H1 (cell line): ENCODE measurements around the gene SLC43A2. TPM values are rescaled to one million over a fixed set of nuclear protein-coding genes. Genes with fewer than 3 reads are reported as not detected.
A peak's percentile ranks its signal among the peaks of the same experiment; 100 is the strongest.
"Not testable (repeated sequence)": the region's sequence is repeated elsewhere in the genome, so short reads cannot be mapped to it uniquely, and the experiment has no call there.

Experiments used
- CTCF ChIA-PET: fragments of 300-600 bp; sonication (Branson Sonifier 250); formaldehyde crosslinking; loops from one replicate; lab custom pipeline; 2021; ENCODE audit not compliant: partially characterized antibody; lab: Charles Lee
- POLR2A ChIA-PET: fragments of 300-600 bp; sonication (Branson Sonifier 250); formaldehyde crosslinking; loops from one replicate; lab custom pipeline; 2021; ENCODE audit warnings: inconsistent platforms; ENCODE audit not compliant: partially characterized antibody; lab: Charles Lee
- DNase-seq, 2 experiments: peaks; one replicate each; pipeline versions ENCODE4 v3.0.0 to v3.0.0-alpha.2; 2010 to 2022; ENCODE audit warnings: low spot score in 2 of 2, low read depth in 1 of 2, mixed read lengths in 1 of 2
- FAIRE-seq: peaks from 2 replicates; lab custom pipeline; 2011; peaks lifted over from hg19 to GRCh38; lab: Jason Lieb, UNC
- H2AFZ ChIP-seq: 2 replicates; pipeline ENCODE4 v1.8.1; 2012; ENCODE audit warnings: low read length, inconsistent platforms
- H2AK5ac ChIP-seq: 2 replicates; pipeline ENCODE4 v1.6.1; 2013; ENCODE audit warnings: low read depth, low read length
- H2BK120ac ChIP-seq: replicated peaks from 2 replicates; pipeline ENCODE3; 2013; ENCODE audit warnings: low read depth, low read length, inconsistent platforms
- H2BK12ac ChIP-seq: 2 replicates; pipeline ENCODE4 v1.6.1; 2013; ENCODE audit warnings: low read depth, low read length
- H2BK15ac ChIP-seq: 2 replicates; pipeline ENCODE4 v1.6.1; 2013; ENCODE audit warnings: low read length
- H2BK20ac ChIP-seq: 2 replicates; pipeline ENCODE4 v1.6.1; 2013; ENCODE audit warnings: low read length
- H2BK5ac ChIP-seq: 2 replicates; pipeline ENCODE4 v1.6.1; 2013; ENCODE audit warnings: low read depth, low read length
- H3K14ac ChIP-seq: 2 replicates; pipeline ENCODE4 v1.6.1; 2013; ENCODE audit warnings: inconsistent platforms; ENCODE audit not compliant: insufficient read length
- H3K18ac ChIP-seq: 2 replicates; pipeline ENCODE4 v1.6.1; 2013; ENCODE audit warnings: low read length; ENCODE audit errors: extremely low read depth
- H3K23ac ChIP-seq: 2 replicates; pipeline ENCODE4 v1.6.1; 2013; ENCODE audit warnings: inconsistent platforms; ENCODE audit not compliant: insufficient read length
- H3K23me2 ChIP-seq: 2 replicates; pipeline ENCODE4 v1.6.1; 2013; ENCODE audit warnings: low read depth, low read length
- H3K27ac ChIP-seq: 2 replicates; pipeline ENCODE4 v1.6.1; 2011; ENCODE audit warnings: low read depth, low read length, inconsistent platforms
- H3K27me3 ChIP-seq, 4 experiments: replicated peaks in 1 of 4; 1 replicate in 1 of 4; 2 replicates in 3 of 4; pipeline versions ENCODE4 v1.6.1 to v1.8.1; 2011 to 2013; ENCODE audit warnings: low read length in 3 of 4, mild to moderate bottlenecking in 3 of 4, inconsistent platforms in 2 of 4, mixed read lengths in 2 of 4, moderate library complexity in 1 of 4; ENCODE audit not compliant: control insufficient read depth in 3 of 4, insufficient read depth in 3 of 4; ENCODE audit errors: extremely low read depth in 1 of 4
- H3K36me3 ChIP-seq, 4 experiments: 2 replicates each; pipeline versions ENCODE4 v1.6.1 to v1.8.1; 2011 to 2013; ENCODE audit warnings: mild to moderate bottlenecking in 4 of 4, low read length in 3 of 4, moderate library complexity in 2 of 4, control low read depth in 1 of 4, inconsistent platforms in 1 of 4; ENCODE audit not compliant: insufficient read depth in 4 of 4, control insufficient read depth in 2 of 4
- H3K4ac ChIP-seq: replicated peaks from 2 replicates; pipeline ENCODE3; 2013; ENCODE audit warnings: low read length, low read depth, mixed read lengths, inconsistent platforms; ENCODE audit not compliant: insufficient read length
- H3K4me1 ChIP-seq, 4 experiments: replicated peaks in 1 of 4; 1 replicate in 1 of 4; 2 replicates in 3 of 4; pipeline versions ENCODE4 v1.6.1 to v1.8.1; 2011 to 2013; ENCODE audit warnings: low read length in 3 of 4, inconsistent platforms in 2 of 4, mixed read lengths in 1 of 4; ENCODE audit not compliant: insufficient read depth in 4 of 4, control insufficient read depth in 3 of 4
- H3K4me2 ChIP-seq, 2 experiments: 2 replicates each; pipeline versions ENCODE4 v1.6.1 to v1.8.1; 2011 to 2013; ENCODE audit warnings: low read depth in 2 of 2, low read length in 2 of 2, control low read depth in 1 of 2, inconsistent platforms in 1 of 2, mild to moderate bottlenecking in 1 of 2; ENCODE audit not compliant: insufficient read depth in 1 of 2
- H3K4me3 ChIP-seq, 4 experiments: fragments of 200-600, 300-600 bp in 1 of 4; sonication (generic), shearing (Covaris generic), sonication (Bioruptor Twin) in 1 of 4; 2 replicates each; pipeline versions ENCODE4 v1.5.1 to v1.8.1; 2011 to 2016; ENCODE audit warnings: low read length in 4 of 4, low read depth in 3 of 4, control low read depth in 2 of 4, inconsistent platforms in 2 of 4, mild to moderate bottlenecking in 2 of 4, mixed read lengths in 1 of 4, moderate library complexity in 1 of 4; ENCODE audit not compliant: insufficient read depth in 2 of 4; ENCODE audit errors: extremely low read depth in 1 of 4
- H3K56ac ChIP-seq: replicated peaks from 2 replicates; pipeline ENCODE3; 2013; ENCODE audit warnings: low read depth, mild to moderate bottlenecking, mixed read lengths, low read length, inconsistent platforms; ENCODE audit not compliant: insufficient read length
- H3K79me1 ChIP-seq: 2 replicates; pipeline ENCODE4 v1.6.1; 2013; ENCODE audit warnings: low read depth, low read length, control low read depth
- H3K79me2 ChIP-seq, 2 experiments: 2 replicates each; pipeline versions ENCODE4 v1.6.1 to v1.8.1; 2012 to 2013; ENCODE audit warnings: low read length in 2 of 2, mild to moderate bottlenecking in 2 of 2, inconsistent platforms in 1 of 2; ENCODE audit not compliant: insufficient read depth in 2 of 2, control insufficient read depth in 1 of 2
- H3K9ac ChIP-seq, 4 experiments: replicated peaks in 1 of 4; 1 replicate in 1 of 4; 2 replicates in 3 of 4; pipeline versions ENCODE4 v1.6.1 to v1.8.1; 2011 to 2013; ENCODE audit warnings: low read depth in 3 of 4, low read length in 3 of 4, control low read depth in 2 of 4, mild to moderate bottlenecking in 2 of 4, moderate library complexity in 2 of 4, inconsistent platforms in 1 of 4; ENCODE audit errors: extremely low read depth in 1 of 4
- H3K9me3 ChIP-seq, 2 experiments: 2 replicates each; pipeline versions ENCODE4 v1.6.1 to v1.8.1; 2012 to 2013; ENCODE audit warnings: mild to moderate bottlenecking in 2 of 2, moderate library complexity in 2 of 2, control low read depth in 1 of 2, inconsistent platforms in 1 of 2, low read depth in 1 of 2, low read length in 1 of 2, mixed read lengths in 1 of 2; ENCODE audit not compliant: insufficient read depth in 2 of 2
- H4K20me1 ChIP-seq, 2 experiments: replicated peaks in 1 of 2; 2 replicates each; pipeline versions ENCODE3 to v1.8.1; 2011 to 2013; ENCODE audit warnings: inconsistent platforms in 2 of 2, low read length in 2 of 2, mild to moderate bottlenecking in 1 of 2; ENCODE audit not compliant: insufficient read depth in 2 of 2, control insufficient read depth in 1 of 2
- H4K5ac ChIP-seq: 2 replicates; pipeline ENCODE4 v1.6.1; 2013; ENCODE audit warnings: low read length, low read depth, mixed read lengths, inconsistent platforms; ENCODE audit not compliant: insufficient read length
- H4K8ac ChIP-seq: 2 replicates; pipeline ENCODE4 v1.8.0; 2013; ENCODE audit warnings: mild to moderate bottlenecking, moderate library complexity, low read length, inconsistent platforms; ENCODE audit not compliant: insufficient read depth; ENCODE audit errors: extremely low read depth
- H4K91ac ChIP-seq: replicated peaks from 2 replicates; pipeline ENCODE3; 2013; ENCODE audit warnings: low read length, mixed read lengths, inconsistent platforms; ENCODE audit not compliant: insufficient read length
- CBX5 ChIP-seq: fragments of 300-800, 300-1000 bp; sonication (generic); IDR thresholded peaks from 2 replicates; pipeline ENCODE4 v1.7.1; 2016; ENCODE audit warnings: antibody characterized with exemption, low read length, low read depth
- CHD2 ChIP-seq: IDR thresholded peaks from 2 replicates; pipeline ENCODE4 v1.6.1; 2012; ENCODE audit warnings: low read length, improper control_type of control experiment
- GABPA ChIP-seq: IDR thresholded peaks from 2 replicates; pipeline ENCODE4 v1.6.1; 2011; ENCODE audit warnings: mild to moderate bottlenecking, low read length, moderate library complexity, borderline replicate concordance; ENCODE audit not compliant: insufficient read depth
- KDM5A ChIP-seq: fragments of 200-600 bp; IDR thresholded peaks from 2 replicates; pipeline ENCODE4 v1.7.1; 2012; ENCODE audit warnings: mild to moderate bottlenecking, low read length, inconsistent platforms, mixed read lengths
- NANOG ChIP-seq: IDR thresholded peaks from 2 replicates; pipeline ENCODE4 v1.6.1; 2011; ENCODE audit warnings: low read length, low read depth, mild to moderate bottlenecking, inconsistent platforms; ENCODE audit not compliant: insufficient read depth, poor library complexity, severe bottlenecking
- RXRA ChIP-seq: IDR thresholded peaks from 2 replicates; pipeline ENCODE4 v1.6.1; 2011; ENCODE audit warnings: low read depth, mild to moderate bottlenecking, low read length, moderate library complexity; ENCODE audit not compliant: insufficient read depth
- WGBS, 2 experiments: shearing (Covaris generic) in 1 of 2; methylation state at CpG; one replicate each; pipeline versions ENCODE4 v1.1.6 to v1.1.7; 2013 to 2015; ENCODE audit warnings: low lambda C conversion rate in 2 of 2, mixed read lengths in 2 of 2, inconsistent platforms in 1 of 2, low coverage in 1 of 2, missing lambda C conversion rate in 1 of 2; ENCODE audit not compliant: insufficient replicate concordance in 2 of 2, insufficient coverage in 1 of 2, insufficient read length in 1 of 2; ENCODE audit errors: extremely low coverage in 1 of 2, missing lambda C conversion rate in 1 of 2; 5-methylcytosine and 5-hydroxymethylcytosine counted together
- polyA plus RNA-seq, 7 experiments: library from polyadenylated mRNA; depleted of rRNA in 3 of 7; stranded (reverse) in 5 of 7; unstranded in 2 of 7; fragments of >200 nt in 5 of 7; fragments of 200-250 nt in 2 of 7; gene quantifications; 1 replicate in 5 of 7; 2 replicates in 1 of 7; 4 replicates in 1 of 7; pipeline versions ENCODE4 v1.2.1 to v1.2.3, GENCODE V29; 2011 to 2013; ENCODE audit warnings: missing spikeins in 2 of 7, mixed read lengths in 2 of 7
- total RNA-seq: library from RNA; stranded (reverse); fragmentation: NEBNext Ultra II Directional; extraction: Animal tissue kit (Norgen Biotek cat#: 25700); gene quantifications from 2 replicates; pipeline ENCODE4 v1.2.1, GENCODE V29; 2021
- TF ChIP-seq, protein P1 (sequence below), 3 experiments: IDR thresholded peaks; 1 replicate in 2 of 3; 2 replicates in 1 of 3; pipeline versions ENCODE4 v1.5.1 to v1.6.1; 2011; ENCODE audit warnings: low read length in 3 of 3, mild to moderate bottlenecking in 3 of 3, inconsistent platforms in 2 of 3, low read depth in 1 of 3, moderate library complexity in 1 of 3; ENCODE audit not compliant: insufficient read depth in 1 of 3; ENCODE audit errors: control extremely low read depth in 1 of 3

Gene SLC43A2
- total and polyA plus RNA-seq, 2 of the 8 experiments (the other 6 are each of a cell fraction or from before 2014, with no cell fraction given): 6.6 to 10.5 TPM

DNA sequence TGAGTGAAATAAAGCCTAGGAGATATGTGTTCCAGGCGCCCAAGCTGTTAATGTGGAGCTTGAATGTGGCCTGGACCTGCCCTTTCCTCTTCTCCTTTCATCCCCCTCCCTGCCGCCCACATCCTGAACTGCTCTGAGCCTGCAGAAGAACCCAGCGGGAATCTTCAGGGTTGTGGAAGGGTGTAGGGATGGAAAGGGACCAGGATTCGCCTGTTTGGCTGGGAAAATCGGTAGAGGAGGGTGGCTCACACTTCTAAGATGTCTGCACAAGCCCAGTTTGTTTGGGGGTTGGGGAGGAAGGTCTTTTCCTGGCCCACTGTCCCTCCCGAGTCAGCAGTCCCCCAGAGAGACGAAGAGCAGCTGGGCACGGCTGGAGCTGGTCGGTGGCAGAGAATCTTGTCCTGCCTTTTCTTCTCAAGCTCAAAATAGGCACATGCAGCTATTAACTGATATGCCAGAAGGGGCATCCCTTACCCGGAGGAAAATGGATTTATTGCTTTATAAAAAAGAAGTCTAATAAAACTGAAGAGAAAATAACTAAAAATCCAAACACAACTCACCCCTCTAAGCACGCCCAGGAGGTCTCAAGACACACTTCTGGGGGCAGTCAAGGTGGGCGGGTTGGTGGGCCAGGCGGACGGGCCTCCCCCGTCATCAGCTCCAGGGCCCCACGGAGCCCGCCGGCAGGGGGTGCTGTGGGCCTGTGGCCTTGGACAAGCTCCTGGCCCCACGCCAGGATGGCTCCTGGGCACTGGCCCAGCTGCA, 54.5 kb downstream of the SLC43A2 start (continued):
- TF ChIP-seq, protein P1, sequence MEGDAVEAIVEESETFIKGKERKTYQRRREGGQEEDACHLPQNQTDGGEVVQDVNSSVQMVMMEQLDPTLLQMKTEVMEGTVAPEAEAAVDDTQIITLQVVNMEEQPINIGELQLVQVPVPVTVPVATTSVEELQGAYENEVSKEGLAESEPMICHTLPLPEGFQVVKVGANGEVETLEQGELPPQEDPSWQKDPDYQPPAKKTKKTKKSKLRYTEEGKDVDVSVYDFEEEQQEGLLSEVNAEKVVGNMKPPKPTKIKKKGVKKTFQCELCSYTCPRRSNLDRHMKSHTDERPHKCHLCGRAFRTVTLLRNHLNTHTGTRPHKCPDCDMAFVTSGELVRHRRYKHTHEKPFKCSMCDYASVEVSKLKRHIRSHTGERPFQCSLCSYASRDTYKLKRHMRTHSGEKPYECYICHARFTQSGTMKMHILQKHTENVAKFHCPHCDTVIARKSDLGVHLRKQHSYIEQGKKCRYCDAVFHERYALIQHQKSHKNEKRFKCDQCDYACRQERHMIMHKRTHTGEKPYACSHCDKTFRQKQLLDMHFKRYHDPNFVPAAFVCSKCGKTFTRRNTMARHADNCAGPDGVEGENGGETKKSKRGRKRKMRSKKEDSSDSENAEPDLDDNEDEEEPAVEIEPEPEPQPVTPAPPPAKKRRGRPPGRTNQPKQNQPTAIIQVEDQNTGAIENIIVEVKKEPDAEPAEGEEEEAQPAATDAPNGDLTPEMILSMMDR (IDR thresholded peaks at IDR 0.05; ENCODE audit: control extremely low read depth in 1 of 3, insufficient read depth in 1 of 3, low read depth in 1 of 3, low read length in 3 of 3): peak; percentile 79 to 88 (median 83)
- TF ChIP-seq CHD2: no peak
- TF ChIP-seq NANOG: no peak
- TF ChIP-seq RXRA: no peak
- no peak for TF ChIP-seq KDM5A
- 0 out of 2 replicates have a peak, but pooled peaks have one; percentile 52 for TF ChIP-seq GABPA
- no peak for TF ChIP-seq CBX5

DNA sequence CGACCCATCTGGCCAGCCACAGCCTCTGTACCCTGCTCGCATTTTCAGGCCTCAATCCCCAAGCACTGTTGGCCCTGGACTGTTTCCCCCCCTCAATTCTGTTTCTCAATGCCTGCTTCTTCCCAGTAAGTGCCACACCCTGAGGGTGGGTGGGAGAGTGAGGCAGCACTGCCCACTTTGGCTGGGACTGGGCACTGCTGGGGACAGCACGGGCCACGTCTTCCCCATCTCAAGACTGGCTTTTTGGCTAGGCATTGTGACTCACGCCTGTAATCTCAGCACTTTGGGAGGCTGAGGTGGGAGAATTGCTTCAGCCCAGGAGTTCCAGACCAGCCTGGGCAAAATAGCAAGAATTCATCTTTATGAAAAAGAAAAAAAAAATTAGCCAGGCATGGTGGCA, 56.0 kb downstream of the SLC43A2 start:
- not testable (repeated sequence) for H3K14ac ChIP-seq, H2AFZ ChIP-seq, H4K5ac ChIP-seq, H3K79me2 ChIP-seq, FAIRE-seq, H3K56ac ChIP-seq, H3K4me3 ChIP-seq, DNase-seq, H2AK5ac ChIP-seq, H3K9ac ChIP-seq, H2BK20ac ChIP-seq, H3K27me3 ChIP-seq, H4K8ac ChIP-seq, H3K23ac ChIP-seq, H3K79me1 ChIP-seq, H4K91ac ChIP-seq, H3K4ac ChIP-seq, H3K27ac ChIP-seq, H4K20me1 ChIP-seq, H2BK12ac ChIP-seq, H2BK120ac ChIP-seq, H3K36me3 ChIP-seq, H3K18ac ChIP-seq, H3K23me2 ChIP-seq, H3K4me2 ChIP-seq, H3K9me3 ChIP-seq
- peak overlapping the region; percentile 44; the same call in 1 of the 2 replicates for H2BK5ac ChIP-seq
- H3K4me1 ChIP-seq: peaks cover 0 to 26% (median 20%) of the 10 kb centered on the region in 4 experiments; a peak in 6 of 7 replicates
- 87% methylated on average over 5 of the region's 5 CpGs; no CpG with 5 or more reads in 1 of the 2 experiments for WGBS, 2 experiments
- ChIA-PET POLR2A (interaction anchor here (0.6 to 1.4 kb wide), 3 partner anchors 13 to 217 kb away, joined by 3 to 6 read pairs (median 4); partner anchors contain the start of gene SLC43A2), CTCF (interaction anchor here (0.7 to 10.2 kb wide), 13 partner anchors 9 to 200 kb away, joined by 3 to 146 read pairs (median 5); partner anchors contain the start of gene SLC43A2)
- H2BK15ac ChIP-seq: 0 out of 2 replicates have a peak overlapping the region, but pooled peaks have one; percentile 61
